Measurements from ENCODE around the gene DACH1.

DACH1 gene

DNA sequence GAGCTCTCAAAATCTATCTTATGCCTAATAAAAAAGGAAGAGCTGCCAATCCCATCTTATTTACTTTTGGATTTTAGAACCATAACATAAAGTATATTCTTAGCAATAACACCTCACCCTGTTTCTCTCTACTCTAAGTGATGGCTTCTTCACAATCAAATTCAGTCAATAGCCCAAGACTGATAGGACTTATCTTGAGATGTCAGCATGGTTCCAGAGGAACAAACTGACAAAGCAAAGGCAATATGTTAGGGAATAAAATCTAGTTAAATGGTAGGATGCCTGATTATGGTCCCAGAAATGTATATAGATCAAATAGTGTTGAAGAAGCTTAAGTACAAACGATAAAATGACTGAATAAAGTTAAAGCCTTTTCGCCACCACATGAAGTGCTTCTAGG is 36.3 kb downstream of the DACH1 start:
- no peak for DNase-seq (ENCODE audit: low read depth in 2 of 2)
- TF ChIP-seq CTCF (IDR thresholded peaks at IDR 0.05; ENCODE audit: low read depth, low read length) = no peak
- no peak overlapping the region for H3K4me3 ChIP-seq (replicated peaks in 1 of 2; ENCODE audit: low read depth in 2 of 2, low read length in 2 of 2)

DNA sequence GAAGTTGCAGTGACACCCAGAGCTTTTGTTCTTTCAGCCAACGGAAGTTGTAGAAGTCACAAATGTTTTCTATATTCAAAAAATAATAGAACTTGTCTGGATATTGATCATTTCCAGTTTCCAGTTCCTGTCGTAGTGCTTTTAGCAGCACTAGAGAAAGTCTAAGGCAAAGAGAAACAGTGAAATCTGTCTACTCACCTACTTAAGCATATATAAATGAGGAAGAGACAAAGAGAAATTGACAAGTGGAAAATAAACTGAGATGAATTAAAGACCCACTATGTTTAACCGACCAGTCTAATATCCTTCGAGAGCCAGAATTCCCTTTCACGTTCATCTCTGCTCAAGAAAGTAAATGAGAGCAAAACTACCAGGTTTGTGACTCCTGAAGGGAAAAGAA is 36.7 kb downstream of the DACH1 start:
- H3K4me3 ChIP-seq (replicated peaks in 1 of 2; ENCODE audit: low read depth in 2 of 2, low read length in 2 of 2) = no peak overlapping the region
- TF ChIP-seq CTCF (IDR thresholded peaks at IDR 0.05; ENCODE audit: low read depth, low read length) = no peak
- DNase-seq (ENCODE audit: low read depth in 2 of 2) = no peak

- H3K4me3 ChIP-seq (replicated peaks in 1 of 2; ENCODE audit: low read depth in 2 of 2, low read length in 2 of 2) = no peak overlapping the region
- TF ChIP-seq CTCF (IDR thresholded peaks at IDR 0.05; ENCODE audit: low read depth, low read length) = no peak
- no peak for DNase-seq (ENCODE audit: low read depth in 2 of 2)
These were observed 37.5 kb downstream of the DACH1 start for GRCh38 chr13:71829547-71829946.

GRCh38 chr13:71828564-71828963 is 38.4 kb downstream of the DACH1 start:
- no peak for DNase-seq (ENCODE audit: low read depth in 2 of 2)
- no peak for TF ChIP-seq CTCF (IDR thresholded peaks at IDR 0.05; ENCODE audit: low read depth, low read length)
- no peak overlapping the region for H3K4me3 ChIP-seq (replicated peaks in 1 of 2; ENCODE audit: low read depth in 2 of 2, low read length in 2 of 2)

DNA sequence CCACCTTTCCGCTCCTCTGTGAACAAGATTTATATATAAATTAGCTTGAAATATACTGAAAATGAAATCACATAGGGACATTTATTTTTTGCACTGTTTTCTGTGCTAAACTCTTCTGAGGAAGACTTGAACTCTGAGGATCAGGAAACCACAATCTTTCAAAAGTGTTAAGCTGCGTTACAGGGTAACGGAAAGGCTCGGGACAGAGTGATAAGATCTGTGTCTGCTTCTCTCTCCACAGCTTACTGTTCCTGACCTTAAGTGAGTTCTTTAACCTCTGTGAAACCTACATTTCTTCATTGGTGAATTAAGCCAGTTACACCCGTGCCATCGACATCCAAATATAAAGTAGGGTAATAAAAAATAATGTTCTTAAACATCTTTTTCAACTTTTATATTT is 38.9 kb downstream of the DACH1 start:
- DNase-seq (ENCODE audit: low read depth in 2 of 2) = no peak
- TF ChIP-seq CTCF (IDR thresholded peaks at IDR 0.05; ENCODE audit: low read depth, low read length) = no peak
- no peak overlapping the region for H3K4me3 ChIP-seq (replicated peaks in 1 of 2; ENCODE audit: low read depth in 2 of 2, low read length in 2 of 2)

- TF ChIP-seq CTCF (IDR thresholded peaks at IDR 0.05; ENCODE audit: low read depth, low read length) = no peak
- no peak overlapping the region for H3K4me3 ChIP-seq (replicated peaks in 1 of 2; ENCODE audit: low read depth in 2 of 2, low read length in 2 of 2)
- no peak for DNase-seq (ENCODE audit: low read depth in 2 of 2)
These were observed 39.8 kb downstream of the DACH1 start for GRCh38 chr13:71827241-71827640.

DNA sequence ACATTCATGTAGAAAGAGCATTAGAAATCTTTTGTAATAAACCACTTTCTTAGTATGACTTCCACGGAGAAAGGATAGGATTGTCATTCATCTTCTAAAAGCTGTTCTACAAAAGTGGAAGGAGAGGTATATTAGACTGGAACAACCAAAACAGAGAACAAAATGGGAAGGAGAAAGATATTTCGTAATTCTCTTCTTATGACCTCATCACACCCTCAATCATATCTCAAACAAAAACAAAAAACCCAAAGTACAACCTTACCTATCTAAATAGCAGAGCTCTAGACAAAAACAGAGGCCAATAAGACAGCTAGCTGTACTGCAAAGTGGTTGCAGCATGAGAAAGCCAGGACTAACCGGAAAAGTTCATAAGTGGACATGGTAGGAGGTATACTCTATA is 46.3 kb downstream of the DACH1 start:
- TF ChIP-seq CTCF (IDR thresholded peaks at IDR 0.05; ENCODE audit: low read depth, low read length) = no peak
- H3K4me3 ChIP-seq (replicated peaks in 1 of 2; ENCODE audit: low read depth in 2 of 2, low read length in 2 of 2) = no peak overlapping the region
- DNase-seq (ENCODE audit: low read depth in 2 of 2) = no peak
